Stimulated activated CD8-positive, alpha-beta memory T cell treated with anti-CD3 and anti-CD28 coated beads, Interleukin-2, amount 100 ng/mL, for 1 hour (primary cell): ENCODE results near the gene HDAC8.
"Not testable (repeated sequence)": the region's sequence is repeated elsewhere in the genome, so short reads cannot be mapped to it uniquely, and the experiment has no call there.

Source experiments
- DNase-seq, 2 donors: peaks; one replicate each; pipeline ENCODE4 v3.0.0-alpha.2; 2020; ENCODE audit warnings: low read depth in 2 of 2

Gene HDAC8

DNA sequence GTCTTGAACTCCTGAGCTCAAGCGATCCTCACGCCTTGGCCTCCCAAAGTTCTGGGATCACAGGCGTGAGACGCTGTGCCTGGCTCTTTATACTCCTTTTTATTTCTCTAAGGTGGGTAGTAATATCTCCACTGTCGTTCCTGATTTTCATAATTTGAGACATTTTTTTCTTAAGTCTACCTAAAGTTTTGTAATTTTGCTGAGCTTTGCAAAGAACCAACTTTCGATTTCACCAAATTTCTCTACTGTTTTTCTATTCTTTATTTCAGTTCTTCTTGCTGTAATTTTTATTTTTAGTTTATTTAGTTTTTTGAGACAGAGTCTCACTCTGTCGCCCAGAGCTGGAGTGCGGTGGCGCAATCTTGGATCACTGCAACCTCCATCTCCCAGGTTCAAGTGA is 196.5 kb downstream of the HDAC8 start:
- no peak for DNase-seq

DNA sequence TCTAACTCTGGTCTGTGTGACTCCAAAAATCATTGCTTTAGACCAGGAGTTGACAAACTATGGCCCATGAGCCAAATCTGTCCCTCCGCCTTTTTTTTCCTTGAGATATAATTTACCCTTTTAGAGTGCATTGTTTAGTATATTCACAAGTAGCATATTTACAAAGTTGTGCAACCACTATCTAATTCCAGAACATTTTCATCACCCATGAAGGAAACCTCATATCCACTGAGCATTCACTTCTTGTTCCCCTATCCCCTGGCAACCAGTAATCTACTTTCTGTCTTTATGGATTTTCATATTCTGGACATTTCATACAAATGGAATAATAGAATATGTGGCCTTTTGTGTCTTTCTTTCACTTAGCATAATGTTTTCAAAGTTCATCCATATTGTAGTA is 199.5 kb downstream of the HDAC8 start:
- no peak for DNase-seq

DNA sequence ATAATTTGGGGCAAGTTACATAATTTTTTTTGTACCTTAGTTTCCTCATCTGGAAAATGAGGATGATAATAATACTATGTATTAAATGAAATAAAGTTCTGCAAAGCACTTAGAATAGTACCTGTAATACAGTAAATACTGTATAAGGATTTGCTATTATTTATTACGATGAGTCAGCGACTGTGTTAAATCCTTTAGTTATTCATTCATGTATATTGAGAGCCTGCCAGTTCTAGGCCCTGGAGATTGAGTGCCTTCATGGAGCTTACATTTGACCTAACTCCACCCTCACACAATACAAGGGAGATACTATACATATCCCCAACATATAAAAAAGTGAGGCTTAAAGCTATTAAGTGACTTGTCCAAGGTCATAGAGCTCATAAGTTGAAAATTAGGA is 199.9 kb downstream of the HDAC8 start:
- no peak for DNase-seq

DNA sequence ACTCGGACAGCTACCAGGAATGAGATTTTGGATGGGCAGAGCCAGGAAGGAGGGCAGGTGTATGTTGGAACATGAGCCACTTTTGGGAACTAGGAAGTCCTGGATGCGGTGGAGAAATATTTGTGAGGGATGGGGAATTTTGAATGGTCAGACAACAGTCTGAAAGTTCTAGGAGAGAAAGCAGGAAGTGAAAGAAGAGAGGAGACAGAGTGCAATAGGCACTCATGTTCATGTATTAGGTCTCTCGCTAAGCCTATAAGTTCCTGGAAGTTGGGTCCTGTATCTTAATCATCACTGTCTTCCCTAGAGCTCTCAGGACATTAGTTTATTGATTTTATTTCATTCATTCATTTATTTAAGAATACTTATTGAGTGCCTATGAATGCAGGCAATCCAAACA is 201.2 kb downstream of the HDAC8 start:
- no peak for DNase-seq

DNA sequence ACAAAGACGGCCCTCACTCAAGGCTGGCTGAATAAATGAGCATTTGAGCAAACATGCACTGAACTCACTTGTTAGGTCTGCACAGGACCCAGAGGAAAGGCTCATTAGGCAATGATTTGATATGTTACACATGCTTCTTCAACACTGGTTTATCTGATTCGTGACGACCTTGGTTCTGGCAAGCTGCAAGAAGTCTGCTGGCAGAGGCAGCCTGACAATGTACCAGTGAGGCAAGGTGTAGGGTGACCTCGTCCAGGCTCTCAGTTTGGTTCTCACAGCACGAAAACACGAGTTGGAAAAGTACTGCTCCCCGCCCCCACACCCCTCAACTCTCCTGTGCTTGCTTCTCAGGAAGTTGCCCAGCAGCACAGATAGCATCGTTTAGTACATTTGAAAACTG is 203.8 kb downstream of the HDAC8 start:
- DNase-seq = no peak

DNA sequence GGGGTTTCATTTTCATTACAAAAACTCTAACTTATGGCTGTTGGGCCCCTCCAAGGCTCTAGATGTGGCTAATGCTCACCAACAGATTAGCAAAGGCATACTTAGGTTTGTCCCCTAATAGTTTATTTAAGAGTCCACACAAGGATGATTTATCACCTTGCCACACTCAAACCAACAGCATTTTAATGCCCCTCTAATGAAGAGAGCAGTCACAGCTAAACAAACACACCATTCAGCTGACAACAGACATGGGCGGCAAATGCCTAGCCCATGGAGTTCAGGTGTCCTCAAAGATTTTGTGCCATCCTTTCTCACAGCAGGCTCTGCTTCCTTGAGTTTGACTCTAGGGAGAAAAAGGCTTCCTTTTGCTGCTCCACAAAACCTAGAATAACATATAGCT is 205.1 kb downstream of the HDAC8 start:
- no peak for DNase-seq

DNA sequence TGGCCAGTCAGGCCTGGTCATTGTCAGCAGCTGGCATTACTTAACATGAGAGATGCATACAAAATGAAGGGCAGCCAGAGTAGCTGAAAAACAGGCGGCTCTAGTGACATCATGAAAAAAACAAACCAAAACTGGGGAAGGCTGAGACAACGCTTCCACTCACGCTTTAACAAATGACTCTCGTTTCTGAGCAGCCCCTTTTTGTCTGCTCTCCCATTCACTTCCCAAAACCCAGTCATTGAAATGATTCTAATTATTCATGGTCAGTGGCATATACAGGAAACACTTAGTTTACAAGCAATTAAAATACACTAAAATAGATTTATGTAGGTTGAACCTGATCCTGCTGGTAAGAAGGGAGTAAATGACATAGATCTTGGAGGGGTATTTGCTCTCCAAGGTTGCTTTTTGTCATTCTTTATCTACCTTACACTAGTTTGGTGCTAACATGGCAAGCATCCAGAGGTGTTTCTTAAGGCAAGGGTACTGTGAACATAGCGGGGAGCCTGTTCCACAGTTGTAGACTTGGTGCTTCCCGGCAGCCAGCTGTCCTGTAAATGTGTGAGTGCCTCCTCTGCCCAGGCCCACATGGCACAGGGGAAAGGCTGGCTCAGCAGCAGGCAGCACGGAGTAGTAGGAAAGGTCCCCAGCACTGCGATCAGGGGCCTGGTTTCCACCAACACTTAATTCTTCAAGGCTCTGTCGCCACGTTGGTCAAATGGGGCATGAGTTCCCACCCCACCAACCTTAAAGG is 205.8 kb downstream of the HDAC8 start:
- DNase-seq = no peak

DNA sequence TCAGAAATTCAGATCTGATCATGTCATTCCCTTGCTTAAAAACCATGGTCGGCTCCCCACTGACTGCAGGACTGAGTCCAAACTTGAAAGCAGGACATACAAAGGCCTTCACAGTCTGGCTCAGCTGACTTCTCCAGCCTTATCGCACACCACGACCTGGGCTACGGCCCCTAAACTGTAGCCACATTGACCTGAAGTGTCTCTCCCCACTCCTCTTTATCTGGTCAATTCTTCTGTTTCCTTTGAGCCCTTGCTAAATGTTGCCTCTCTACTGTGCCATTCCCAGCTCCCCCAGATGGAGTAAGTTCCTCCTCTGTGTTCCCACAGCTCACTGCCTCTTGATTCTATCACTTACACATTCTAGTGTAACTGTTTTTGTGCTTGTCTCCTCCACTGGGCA is 206.5 kb downstream of the HDAC8 start:
- no peak for DNase-seq

DNA sequence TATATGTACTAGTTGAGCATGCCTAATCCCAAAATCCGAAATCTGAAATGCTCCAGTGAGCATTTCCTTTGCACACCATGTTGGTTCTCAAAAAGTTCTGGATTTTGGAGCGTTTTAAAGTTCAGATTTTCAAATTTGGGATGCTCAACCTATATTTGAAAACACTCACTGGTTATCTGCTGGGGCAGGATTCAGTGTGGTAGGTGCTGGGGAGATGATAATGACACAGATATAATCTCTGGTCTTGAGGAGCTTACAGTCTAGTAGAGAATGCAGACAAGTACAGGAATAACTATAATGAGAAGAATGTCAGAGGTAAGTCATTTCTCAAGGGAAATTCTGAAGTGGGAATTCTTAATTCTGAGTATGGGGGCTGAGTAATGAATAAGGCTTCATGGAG is 207.5 kb downstream of the HDAC8 start:
- DNase-seq = no peak

DNA sequence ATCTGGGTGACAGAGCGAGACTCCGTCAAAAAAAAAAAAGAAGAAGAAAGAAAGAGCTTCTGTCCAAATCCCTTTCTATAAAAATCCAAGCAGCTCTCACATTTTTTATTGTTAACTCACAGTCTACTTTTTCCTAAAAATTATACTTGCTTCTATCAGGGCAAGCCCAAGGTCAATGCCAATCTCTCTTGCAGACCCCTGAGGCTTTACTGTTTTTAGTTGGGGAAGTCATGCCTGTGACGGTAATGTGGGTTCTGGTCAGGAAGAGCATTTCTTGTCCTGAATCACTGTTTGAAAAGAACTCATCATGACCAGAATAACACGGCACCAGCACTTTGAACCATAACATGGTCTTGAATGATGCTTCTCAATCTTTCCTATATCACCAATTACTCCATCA is 212.3 kb downstream of the HDAC8 start:
- no peak for DNase-seq

DNA sequence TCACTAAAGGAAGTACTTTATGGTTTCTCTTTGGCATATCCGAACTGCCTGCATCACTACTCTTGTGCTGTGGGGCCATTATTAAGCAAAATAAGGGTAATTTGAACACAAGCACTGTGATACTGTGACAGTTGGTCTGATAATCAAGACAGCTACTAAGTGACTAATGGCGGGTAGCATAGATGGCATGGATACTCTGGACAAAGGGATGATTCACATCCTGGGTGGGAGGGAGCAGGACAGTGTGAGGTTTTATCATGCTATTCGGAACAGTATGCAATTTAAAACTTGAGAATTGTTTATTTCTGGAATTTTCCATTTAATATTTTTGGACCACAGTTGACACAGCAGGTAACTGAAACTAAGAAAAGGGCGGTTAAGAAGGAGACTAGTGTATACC is 214.3 kb downstream of the HDAC8 start:
- DNase-seq = no peak

DNA sequence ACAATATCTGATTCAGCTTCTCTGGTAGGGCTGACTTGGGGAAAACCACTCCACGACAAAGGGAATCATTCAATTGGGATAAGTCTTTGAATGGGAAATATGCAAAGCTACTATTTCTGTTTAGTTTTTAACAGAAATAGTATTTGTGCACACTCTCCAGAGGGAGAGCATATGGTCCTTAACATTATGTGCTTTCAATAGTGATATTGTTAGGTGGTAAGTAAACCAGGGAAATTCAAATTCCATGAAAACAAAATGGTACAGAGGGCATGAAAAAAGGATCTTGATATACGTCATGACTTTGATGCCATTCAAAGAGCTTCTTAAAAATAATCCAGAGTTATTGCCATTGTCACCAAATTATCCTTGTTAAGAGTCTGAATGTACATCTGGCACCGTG is 219.9 kb downstream of the HDAC8 start:
- DNase-seq = no peak

DNA sequence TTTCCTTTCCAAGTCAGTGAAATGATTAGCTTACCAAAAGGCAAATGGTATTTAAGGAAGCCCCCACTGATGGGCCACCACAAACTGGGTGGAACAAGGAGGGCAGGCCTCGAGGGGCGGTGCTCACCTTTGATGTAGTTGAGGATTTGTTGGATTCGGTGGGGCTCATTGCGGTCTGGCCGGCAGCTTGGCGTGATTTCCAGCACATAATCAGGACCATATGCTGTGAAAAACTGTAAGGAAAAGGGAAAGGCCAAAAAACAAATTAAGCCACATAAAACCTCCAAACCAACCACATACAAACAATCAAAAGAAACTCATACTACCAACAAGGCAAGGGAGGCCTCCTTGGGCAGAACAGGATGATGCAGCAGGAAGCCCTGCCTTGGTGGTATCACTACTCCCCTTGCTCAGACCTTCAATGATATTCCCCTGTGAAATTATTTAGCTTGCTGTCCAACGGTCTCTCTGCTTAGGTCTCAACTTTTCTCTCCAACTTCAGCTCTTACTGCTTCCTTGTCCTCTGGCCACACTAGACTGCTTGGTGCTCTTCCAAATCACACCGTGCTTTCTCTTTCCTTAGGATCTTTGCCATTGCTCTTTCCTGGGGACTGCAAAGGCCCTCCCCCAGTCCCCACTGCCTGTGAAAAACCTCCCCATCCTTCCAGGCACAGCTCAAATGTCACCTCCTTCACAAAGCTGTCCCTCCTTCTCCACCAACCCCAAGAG is 220.9 kb downstream of the HDAC8 start:
- no peak for DNase-seq

DNA sequence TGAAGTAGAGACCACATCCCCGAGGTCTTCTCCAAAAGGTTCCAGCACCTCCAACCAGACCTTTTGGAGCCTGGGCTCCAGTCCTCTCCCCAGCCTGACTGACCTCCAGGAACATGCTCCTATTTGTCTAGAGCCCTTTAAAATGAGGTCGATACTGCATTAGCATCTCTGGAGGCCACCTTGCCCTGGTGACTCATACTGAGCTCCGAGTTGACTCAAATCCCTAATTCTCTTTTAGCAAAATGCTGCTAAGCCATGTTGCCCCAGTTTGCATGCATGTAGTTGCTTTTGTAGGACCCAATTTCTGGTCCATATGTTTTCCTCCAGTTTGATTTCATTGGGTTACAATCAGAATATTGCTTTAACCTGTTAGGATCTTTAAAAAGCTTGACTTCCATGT is 223.5 kb downstream of the HDAC8 start:
- DNase-seq = no peak

DNA sequence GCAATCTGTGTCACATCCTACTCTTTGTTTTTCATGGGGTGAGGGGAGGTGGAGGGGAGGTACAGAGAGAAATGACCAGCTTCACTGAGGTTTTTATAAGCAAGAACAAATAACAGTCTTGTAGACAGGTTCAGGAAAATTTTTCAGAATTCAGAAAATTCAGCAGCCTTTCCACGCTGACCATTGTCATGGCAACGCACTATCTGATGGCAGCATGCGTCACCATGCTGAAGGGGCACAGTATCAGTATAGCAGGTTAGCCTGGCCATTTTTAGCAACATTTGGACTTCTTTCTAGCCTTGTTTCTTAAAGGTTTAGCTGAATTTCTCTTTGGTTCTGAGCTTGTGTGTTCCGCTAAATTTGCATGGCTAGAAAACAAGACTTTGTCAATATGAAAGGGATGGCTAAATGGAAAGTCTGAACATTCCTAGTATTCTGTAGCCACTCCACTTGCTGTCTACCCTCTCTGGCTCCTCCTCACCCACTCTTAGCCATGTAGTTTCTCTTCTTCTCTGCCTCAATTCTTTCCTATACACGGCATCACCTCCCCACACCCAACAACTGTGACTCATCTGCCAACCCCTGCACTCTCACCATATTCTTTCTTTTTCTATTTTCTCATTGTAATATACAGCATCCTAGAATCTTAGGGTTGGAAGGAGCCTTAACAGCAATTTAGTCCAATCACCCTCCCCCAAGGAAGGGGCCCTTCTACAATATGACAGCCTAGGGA is 224.2 kb downstream of the HDAC8 start:
- no peak for DNase-seq

DNA sequence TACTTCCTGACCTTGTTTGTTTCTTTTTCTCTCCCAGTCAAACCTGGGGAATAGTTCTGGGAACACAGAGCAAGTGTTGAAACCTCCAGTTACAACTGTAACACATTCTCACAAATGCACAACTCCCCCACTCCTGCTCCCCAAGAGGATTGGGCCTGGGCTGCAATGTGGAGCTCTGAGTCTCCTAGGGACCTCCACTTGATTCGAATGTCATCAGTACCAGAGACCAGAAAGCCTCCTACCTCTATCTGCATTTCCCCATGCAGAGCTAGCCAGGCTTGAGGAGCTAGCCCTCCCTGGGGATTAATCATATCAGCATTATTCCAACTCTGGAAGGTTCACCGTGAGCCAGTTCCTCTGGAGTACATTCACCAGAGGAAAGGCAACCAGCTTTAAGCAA is 225.3 kb downstream of the HDAC8 start:
- DNase-seq = no peak

DNA sequence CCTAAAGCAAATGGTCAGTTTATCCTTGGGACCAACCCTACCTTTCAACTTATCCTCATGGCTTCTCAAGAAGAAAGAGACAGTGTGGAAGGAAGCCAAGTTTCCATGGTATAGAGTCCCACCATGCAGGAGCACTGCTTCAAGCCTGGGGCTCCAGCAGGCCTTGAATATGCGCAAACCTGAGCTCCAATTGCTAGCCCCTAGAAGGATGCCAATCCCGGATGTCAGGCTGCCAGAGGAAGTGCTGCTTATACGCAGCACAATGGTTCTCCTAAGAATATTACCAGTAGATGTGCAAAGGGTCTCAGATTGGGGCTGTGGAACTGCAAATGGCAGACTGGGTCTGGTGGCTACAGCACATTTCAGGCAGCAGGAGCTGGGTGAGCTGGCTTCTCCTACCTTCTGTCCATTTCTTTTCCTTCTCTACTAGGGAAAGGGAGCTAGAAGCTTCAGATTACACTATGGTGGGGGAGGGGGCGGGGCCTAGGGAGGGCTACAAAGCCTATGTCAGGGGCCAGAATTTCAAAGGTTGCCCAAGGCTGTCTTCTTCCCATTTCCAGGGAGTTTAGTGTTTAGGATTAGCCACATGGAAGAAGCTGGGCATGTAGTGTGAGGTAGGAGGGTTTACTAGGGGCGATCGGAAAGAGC is 226.2 kb downstream of the HDAC8 start:
- DNase-seq = no peak

DNA sequence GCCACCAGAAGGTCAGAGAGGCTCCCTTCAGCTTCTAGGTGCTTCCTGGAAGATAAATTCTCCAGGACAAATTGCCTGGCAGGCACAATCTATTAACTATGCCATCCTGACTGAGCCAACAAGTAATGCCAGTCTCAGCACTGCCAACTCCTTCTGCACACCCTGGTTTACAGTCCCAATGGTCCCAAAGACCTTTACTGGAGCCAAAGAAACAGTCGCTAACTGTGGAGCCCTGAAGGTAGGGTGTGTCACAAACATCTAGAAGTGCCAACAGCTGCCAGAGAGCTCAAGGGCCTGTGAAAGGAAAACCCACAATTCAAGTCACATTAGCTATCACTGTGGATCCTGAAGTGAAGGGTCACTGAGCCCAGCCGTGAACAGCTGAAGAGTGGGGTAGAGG is 232.0 kb downstream of the HDAC8 start:
- DNase-seq = no peak

DNA sequence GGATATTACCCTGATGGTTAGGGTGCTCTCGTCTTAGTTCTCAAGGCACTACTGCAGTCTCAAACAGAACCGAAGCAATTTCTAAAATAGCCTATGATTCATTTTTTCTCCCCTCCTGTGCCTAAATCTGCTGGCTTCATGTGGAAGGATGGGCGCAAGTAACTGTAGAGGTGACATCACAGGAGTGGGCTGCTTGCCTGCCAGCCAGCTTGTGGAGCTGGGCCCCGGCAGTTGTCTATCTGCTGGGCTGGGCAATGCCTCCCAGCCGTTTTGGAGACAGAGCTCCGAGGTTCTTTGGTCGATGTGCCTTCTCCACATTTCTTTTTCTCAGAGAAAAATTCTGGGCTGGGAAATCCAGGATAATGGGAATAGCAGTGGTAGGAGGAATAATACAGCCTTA is 232.6 kb downstream of the HDAC8 start:
- DNase-seq = no peak

DNA sequence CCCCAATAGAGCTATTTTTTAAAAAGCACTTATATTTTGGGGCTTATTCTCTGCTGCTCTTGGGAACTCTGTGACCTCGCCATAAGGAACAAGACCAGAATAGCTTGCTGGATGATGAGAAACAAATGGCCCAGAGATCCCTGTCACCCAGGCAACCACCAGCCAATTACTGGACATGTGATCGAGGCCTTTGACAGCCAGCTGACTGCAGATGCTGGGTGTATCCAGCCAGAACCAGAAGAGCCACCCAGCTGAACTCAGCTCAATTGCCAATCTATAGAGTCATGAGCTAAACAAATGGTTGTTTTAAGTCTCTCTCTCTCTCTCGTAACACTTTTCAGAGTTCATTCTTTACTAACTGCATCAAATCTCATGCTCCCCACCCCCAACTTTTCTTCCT is 242.5 kb downstream of the HDAC8 start:
- DNase-seq = no peak

DNA sequence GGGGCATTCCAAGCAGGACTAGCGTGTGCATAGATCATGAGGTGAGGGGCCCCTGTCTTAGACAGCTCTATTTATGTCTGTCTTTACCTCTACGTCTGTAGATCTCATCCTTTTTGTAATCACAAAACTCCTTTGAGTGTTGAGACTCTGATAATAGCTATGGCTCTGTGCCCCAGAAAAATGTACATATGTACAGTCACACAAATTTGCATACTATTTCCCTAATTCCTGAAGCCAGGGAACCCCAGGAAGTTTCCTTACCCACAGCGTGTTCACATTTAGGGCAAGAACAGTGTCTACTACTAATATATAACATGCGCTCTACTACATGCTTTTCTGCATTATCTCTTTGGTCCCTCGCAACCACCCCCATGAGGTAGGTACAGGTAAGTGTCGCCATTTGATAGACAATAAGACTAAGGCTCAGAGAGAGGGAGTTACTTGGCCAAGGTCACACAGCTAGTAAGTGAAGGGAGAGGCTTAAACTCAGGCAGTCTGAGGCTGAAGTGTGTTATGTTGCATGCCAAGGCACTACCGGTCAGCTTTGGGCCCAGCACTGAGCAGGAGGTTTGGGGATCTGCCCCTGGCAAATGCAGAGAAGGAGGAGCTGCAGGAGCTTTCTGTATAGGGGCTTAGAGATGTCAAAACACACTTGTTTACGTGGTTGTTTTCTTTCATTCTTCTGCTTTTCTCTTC is 245.9 kb downstream of the HDAC8 start:
- no peak for DNase-seq

DNA sequence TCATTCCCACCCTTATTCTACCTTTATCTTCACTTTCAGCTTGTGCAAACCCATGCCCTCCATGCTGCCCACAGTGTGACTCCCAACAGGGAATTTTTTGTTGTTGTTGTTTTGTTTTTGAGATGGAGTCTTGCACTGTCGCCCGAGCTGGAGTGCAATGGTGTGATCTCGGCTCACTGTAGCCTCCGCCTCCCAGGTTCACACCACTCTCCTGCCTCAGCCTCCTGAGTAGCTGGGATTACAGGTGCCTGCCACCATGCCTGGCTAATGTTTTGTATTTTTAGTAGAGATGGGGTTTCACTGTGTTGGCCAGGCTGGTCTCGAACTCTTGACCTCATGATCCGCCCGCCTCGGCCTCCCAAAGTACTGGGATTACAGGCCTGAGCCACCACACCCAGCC is 253.0 kb downstream of the HDAC8 start:
- DNase-seq = not testable (repeated sequence)
